GM23338 (cell line): Measurements from ENCODE around the gene RHOB.

Experiments used
- CTCF ChIP-seq, 2 experiments: fragments of 200-600 bp in 1 of 2; sonication (generic) in 1 of 2; conservative IDR thresholded peaks; 2 replicates each; pipeline versions ENCODE4 v1.5.1 to v1.6.1; 2016 to 2017; ENCODE audit warnings: antibody characterized with exemption in 2 of 2, low read depth in 2 of 2, mild to moderate bottlenecking in 2 of 2, moderate library complexity in 1 of 2
- ETS1 ChIP-seq: IDR thresholded peaks from 2 replicates; pipeline ENCODE4 v1.6.1; 2016; ENCODE audit warnings: antibody characterized with exemption
- EZH2 ChIP-seq: fragments of 200-600 bp; sonication (generic); IDR thresholded peaks from one replicate; pipeline ENCODE4 v1.8.0; 2017; ENCODE audit warnings: antibody characterized with exemption, mild to moderate bottlenecking, low read depth; ENCODE audit not compliant: unreplicated experiment
- EZH2phosphoT487 ChIP-seq: fragments of 200-600 bp; sonication (generic); IDR thresholded peaks from one replicate; pipeline ENCODE4 v1.8.1; 2018; ENCODE audit warnings: antibody characterized with exemption; ENCODE audit not compliant: unreplicated experiment
- JUNB ChIP-seq: IDR thresholded peaks from one replicate; pipeline ENCODE4 v1.6.1; 2016; ENCODE audit warnings: antibody characterized with exemption; ENCODE audit not compliant: unreplicated experiment
- POLR2AphosphoS5 ChIP-seq: IDR thresholded peaks from 2 replicates; pipeline ENCODE4 v1.6.1; 2016; ENCODE audit warnings: antibody characterized with exemption, low read depth
- REST ChIP-seq: IDR thresholded peaks from one replicate; pipeline ENCODE4 v1.6.1; 2018; ENCODE audit warnings: antibody characterized with exemption; ENCODE audit not compliant: unreplicated experiment
- ZNF114 ChIP-seq: fragments of 250-450 bp; sonication (Bioruptor Pico); IDR thresholded peaks from 2 replicates; pipeline ENCODE4 v1.5.0; 2020; ENCODE audit warnings: mild to moderate bottlenecking, moderate library complexity
- ZNF462 ChIP-seq: fragments of 250-450 bp; sonication (Bioruptor Pico); IDR thresholded peaks from 2 replicates; pipeline ENCODE4 v1.5.0; 2020; ENCODE audit warnings: mild to moderate bottlenecking, moderate library complexity

- TF ChIP-seq CTCF (conservative IDR thresholded peaks at IDR 0.05; ENCODE audit: low read depth in 2 of 2) (peak; percentile 80 to 91), EZH2phosphoT487 (no peak), REST (no peak), EZH2 (no peak), ETS1 (0 out of 2 replicates have a peak, but pooled peaks have one; percentile 21), POLR2AphosphoS5 (no peak), JUNB (no peak), ZNF462 (CRISPR knock-in tag) (peak; percentile 53; the same call in 1 of the 2 replicates), ZNF114 (CRISPR knock-in tag) (no peak)
Measured at GRCh38 chr2:20411361-20411894, 35.4 kb upstream of the RHOB start.
